Dermis blood vessel endothelial cell (primary cell): ENCODE results near the gene SLC25A21. TPM values are rescaled to one million over a fixed set of nuclear protein-coding genes. Genes with fewer than 3 reads are reported as not detected.
A peak's percentile ranks its signal among the peaks of the same experiment; 100 is the strongest.

Source experiments
- DNase-seq: peaks from one replicate; pipeline ENCODE4 v3.0.0; 2010
- total RNA-seq: library from RNA; depleted of rRNA; stranded (reverse); fragments of >200 nt; gene quantifications from 2 replicates; pipeline ENCODE4 v1.2.3, GENCODE V29; 2014

SLC25A21 gene
- total RNA-seq, 1 donor from 2014 or later = 9.7 TPM

DNA sequence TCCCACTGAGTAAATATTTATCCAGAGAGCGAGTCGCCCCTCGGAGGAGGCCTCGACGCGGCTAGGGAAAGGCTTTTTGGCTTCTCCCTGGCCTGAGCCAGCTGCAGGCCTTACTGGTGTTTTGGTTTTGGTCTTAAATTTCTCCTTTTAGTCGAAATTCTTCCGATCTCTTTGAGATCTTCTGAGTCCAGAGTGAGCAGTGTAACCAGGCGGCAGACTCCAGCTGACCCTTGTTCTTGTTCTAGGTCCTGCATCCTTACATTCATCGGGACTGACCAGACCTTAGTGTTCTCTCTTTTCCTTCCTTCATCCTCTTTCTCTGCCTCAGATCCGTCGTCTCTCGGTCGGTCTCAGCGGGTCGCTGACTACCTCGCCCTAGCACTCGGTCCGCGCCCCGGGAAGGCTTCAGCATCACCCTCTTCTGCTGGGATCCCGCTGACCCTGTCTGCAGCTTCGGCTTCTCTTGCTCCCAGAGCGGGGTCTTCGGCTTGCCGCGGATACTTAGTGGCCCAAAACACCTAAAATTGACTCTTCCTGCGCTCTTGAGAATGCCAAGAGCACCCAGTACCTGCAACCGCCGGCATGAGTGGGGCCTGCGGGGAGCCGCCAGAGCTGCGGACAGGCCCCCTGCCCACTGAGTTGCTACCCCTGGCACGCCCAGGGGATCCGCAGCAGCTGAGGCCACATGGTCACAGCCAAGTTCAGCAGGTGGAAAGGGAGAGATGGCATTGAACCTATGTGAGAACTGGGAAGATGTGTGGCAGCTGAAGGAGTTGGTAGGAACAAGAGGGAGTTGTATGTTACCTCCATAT, 513.2 kb downstream of the SLC25A21 start:
- no peak for DNase-seq

DNA sequence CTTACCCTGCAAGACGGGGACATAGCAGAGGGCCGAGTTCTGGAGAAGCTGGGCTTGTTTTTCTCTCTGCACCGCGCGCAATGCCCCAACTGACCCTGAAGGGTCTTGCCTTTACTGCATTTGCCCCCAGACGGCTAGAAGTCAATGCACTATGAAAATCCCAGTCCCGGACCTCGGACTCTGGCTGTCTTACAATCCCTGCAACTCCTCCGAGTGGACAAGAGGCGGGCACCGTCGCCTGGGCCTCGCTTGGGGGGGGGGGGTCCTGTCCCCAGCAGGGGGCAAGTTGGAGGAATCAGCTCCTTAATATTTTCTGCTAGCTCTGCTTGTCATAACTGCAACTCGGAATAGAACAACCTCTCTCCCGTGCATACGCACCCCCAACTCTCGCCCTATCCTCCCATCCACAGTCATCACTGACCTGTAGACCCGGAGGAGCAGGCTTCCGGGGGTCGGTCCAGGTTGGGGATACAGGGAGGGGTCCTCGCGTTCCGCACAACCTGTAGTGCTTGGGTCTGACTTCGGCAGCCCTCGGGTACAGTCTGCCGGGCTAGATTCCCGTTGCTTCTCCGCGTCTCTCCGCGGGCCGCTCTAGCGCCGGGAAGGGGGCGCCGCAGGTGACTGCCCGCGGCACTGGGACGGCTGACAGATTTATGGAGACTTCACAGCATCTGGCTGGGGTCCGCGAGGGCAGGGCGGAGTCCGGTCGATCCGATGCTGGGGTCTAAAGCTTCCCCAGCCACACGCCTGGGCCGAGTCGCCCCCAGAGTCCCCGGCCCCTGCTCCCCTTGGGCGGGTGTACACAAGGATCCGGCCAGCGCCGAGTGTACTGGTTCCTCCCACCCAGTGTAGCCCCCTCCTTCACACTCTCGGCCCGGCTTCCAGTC, 514.0 kb downstream of the SLC25A21 start:
- no peak for DNase-seq

DNA sequence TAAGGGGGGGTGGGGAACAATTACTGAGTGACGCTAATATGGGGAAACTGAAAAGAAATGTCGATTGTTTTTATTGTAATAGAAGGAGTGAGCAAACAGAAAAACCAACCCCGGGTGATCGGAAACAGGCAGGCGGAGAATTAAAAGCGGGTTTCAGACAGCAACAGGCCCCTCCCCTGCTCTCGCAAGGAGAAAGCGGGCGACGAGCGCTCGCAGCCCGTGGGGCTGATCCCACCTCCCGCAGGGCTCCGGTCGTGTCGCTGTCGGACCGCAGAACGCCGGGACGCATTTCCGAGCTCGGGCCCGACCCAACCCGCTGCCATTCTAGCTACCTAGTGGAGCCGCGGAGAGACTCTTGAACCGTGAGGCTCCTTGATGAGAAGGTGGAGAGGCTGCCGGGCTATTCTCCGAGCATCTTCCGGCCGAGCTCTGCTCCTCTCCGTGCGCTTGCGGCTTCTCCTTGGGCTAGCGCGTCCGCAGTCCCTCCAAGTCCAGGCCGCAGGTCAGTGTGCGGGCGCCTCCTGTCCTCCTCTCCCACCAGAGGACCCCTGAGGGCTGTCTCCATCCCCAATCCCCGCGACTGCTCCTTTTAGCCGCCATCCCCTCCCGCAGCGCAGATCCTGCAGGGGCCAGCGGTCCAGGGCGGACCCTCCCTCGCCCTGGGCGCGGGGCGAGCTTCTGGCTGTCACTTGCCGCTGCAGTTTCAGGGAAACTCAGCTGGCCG, 514.8 kb downstream of the SLC25A21 start:
- no peak for DNase-seq

DNA sequence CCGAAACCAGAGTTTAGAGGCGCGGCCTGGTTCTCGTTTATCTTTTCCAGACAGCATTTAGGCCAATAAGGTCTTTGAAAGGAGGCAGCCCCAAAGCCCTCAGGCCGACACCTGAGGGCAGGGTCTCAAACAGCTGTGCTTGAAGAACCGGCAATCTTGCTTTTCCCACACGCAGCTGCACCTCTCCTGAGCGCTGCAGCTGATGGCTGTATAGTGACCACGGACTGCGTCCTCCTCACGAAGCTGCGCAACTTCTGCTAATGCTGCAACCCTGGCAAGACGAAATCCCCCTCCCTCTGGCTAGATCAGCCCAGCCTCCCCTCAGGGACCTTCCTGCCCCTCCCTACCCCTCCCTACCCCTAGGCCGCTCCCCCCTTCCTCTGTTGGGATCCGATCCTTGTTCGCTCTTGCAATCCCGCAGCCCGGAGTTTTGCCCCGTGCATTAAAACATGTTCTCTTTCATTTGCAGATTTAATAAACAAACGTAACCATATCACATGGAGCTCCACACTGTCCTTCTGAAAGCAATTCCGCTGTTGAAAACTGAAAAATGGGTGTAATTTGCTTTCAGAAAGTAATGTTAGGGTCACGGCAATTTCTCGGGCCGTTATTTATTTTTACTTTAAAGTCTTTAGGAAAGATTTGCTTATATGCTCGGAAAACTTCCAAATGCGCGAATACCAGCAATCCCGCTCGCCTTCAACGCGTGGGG, 515.6 kb downstream of the SLC25A21 start:
- no peak for DNase-seq

GRCh38 chr14:36655963-36656686, 516.3 kb downstream of the SLC25A21 start:
- DNase-seq = peak; percentile 21

DNA sequence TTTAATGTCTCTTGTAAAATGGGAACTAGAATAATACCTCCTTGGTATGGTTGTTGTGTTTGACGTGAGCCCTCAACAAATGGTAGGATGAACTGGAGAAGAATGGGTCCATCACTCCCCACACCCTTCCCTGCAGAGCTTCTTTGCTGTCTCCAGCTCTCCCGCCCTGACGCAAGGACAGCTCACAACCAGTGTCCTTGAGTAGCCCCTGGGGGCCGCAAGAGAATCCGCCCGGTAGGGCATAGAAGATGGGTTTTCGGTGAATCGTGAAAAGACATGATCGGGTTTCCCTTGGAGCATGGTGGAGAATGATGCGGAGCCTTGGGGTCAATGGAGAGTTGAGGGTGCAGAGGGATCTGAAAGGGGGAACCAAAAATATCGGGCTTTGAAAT, 516.8 kb downstream of the SLC25A21 start:
- no peak for DNase-seq

- no peak for DNase-seq
Observed at GRCh38 chr14:36654794-36655381, 517.5 kb downstream of the SLC25A21 start.

- DNase-seq = no peak
Observed at GRCh38 chr14:36653962-36654793, 518.2 kb downstream of the SLC25A21 start.

DNA sequence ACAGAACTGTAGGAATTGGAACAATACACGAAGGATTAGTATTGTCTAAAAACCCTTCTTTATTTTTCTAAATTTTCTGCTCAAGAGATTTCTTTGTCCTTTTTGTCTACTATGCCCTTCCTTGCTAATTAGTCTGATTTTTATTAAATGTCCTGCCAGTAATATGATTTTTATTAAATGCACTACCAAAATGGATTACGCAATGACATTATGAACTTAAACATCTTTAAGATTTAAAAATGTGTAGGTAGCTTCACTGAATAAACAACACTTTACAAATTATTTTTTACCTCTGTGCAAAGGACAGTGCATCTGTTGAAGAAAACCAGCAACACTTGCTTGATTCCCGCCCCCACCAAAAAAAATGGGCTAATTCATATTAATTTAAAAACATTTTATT, 519.0 kb downstream of the SLC25A21 start:
- no peak for DNase-seq

DNA sequence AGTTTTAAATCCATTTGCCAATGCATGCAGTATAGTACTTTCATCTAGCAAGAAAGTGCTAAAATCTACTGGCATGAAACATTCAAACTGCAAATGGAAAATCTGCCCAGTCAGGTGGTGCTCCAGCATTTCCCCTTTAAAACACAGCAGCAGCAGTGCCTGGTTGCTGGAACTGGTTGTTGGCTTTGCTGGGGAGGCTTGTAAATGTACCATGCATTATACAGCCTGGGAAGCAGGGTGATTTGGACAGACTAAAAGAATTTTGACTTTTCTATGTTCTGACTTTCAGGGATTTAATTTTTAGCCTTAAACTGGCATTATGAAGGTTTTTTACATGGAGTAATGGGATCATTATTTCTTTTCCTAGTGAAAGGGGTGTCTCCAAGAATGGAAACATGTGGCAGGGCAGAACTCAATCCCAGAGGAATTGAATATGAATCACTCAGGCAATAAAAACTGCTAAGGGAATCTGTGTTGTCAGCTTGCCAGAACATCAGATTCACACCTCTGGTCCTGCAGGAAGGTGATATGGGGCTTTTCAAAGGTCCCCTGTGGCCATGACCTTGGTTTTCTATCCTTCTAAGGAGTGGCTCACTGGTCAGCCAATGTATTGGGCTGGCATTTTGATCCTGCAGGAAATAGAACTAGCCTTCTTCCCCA, 519.7 kb downstream of the SLC25A21 start:
- no peak for DNase-seq

GRCh38 chr14:36649872-36650650, 522.3 kb downstream of the SLC25A21 start:
- no peak for DNase-seq

DNA sequence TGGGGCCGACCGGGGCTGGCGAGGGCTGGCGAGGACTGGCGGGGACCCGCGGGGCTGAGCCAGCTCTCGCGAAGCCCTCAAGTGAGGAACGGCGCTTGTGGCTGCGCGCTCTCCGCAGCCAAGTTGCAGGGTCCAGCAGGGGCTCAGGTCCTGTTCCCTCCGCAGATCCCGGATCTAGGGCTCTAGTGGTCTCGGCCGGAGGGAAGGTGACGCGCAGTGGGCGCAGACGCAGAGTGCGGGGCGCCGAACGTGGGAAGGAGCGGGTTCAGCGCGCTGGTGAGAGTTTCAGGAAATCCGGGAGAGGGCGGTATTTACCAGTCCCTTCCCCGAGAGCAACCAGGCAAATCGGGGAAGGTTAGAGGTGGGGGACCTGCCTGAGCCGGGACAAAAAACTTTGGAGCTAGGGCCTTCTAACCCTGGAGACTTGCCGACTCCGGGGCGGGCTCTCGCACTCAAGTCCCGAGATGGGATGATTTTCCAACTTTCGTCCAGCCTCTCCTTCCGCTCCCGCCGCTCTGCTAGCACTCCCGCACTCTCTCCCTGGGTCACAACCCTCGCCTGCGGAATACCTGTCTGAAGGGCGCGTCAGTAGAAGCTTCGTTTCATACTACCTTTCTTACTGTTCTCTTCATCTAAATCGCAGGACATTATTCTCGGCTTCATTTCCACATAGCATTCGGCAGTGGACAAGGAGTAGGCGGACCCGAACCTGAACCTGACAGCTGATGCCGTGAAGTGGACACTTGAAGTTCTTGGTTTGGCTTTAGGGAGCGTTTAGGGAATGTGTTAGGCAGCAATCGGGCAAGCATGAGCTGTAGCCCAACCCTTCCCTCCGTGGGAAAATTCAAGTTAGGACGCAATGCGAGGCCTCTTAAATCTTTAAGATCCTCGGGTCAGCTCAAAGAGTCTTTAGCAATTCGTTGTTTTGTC, 524.3 kb downstream of the SLC25A21 start:
- peak; percentile 30 for DNase-seq

- DNase-seq = no peak
Observed at GRCh38 chr14:36647417-36647823, 525.0 kb downstream of the SLC25A21 start.

DNA sequence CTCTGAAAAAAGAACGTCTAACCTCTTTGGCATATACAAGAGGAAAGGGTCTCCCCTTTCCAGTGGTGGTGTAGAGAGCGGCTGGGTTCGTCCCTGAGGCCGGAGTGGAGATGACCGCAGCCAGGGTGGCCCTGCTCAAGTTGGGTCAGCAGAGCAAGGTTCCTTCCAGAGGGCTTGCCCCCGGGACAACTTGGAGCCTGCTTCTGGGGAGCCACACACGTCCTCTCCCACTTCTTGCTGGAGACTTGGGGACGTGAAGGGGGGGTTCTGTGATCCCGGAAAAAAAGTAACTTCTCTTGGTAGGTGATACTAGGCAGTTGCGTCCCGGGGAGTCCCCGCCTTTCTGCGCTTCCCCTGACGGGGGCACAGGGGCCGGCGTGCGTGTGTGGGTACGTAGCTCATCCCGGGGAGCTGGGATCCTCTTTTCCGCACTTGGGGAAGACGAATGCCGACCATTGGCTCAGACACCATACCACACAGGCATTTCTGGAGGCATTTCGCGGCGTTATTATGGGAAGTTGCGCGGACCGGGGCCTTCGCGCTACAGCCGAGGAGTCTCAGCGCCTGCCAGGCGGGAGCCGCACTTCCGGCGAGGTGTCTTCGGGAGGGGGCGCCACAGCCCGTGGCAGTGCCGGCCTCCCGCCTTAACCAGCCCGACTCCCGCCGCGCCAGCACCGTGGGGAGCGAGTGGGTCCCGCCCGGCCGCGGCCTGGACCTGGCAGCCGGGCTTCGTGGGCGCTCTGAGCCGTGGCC, 525.6 kb downstream of the SLC25A21 start:
- DNase-seq = no peak

GRCh38 chr14:36633580-36633979, 538.8 kb downstream of the SLC25A21 start:
- no peak for DNase-seq
